Measurements from ENCODE around the gene TICAM1.
"Not testable (repeated sequence)": the region's sequence is repeated elsewhere in the genome, so short reads cannot be mapped to it uniquely, and the experiment has no call there.

- not testable (repeated sequence) for TF ChIP-seq RAD21, MAX, REST, ZBTB33 (IDR thresholded peaks at IDR 0.05)
- TF ChIP-seq, protein P1, sequence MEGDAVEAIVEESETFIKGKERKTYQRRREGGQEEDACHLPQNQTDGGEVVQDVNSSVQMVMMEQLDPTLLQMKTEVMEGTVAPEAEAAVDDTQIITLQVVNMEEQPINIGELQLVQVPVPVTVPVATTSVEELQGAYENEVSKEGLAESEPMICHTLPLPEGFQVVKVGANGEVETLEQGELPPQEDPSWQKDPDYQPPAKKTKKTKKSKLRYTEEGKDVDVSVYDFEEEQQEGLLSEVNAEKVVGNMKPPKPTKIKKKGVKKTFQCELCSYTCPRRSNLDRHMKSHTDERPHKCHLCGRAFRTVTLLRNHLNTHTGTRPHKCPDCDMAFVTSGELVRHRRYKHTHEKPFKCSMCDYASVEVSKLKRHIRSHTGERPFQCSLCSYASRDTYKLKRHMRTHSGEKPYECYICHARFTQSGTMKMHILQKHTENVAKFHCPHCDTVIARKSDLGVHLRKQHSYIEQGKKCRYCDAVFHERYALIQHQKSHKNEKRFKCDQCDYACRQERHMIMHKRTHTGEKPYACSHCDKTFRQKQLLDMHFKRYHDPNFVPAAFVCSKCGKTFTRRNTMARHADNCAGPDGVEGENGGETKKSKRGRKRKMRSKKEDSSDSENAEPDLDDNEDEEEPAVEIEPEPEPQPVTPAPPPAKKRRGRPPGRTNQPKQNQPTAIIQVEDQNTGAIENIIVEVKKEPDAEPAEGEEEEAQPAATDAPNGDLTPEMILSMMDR (IDR thresholded peaks at IDR 0.05; ENCODE audit: low read depth, low read length, missing input control), result not testable (repeated sequence)
Measured at GRCh38 chr19:4831979-4832340, 448 bp upstream of the TICAM1 start.

Measured in liver (tissue), 3 donors.